ENCODE measurements around the gene LSP1. TPM values are rescaled to one million over a fixed set of nuclear protein-coding genes. Genes with fewer than 3 reads are reported as not detected.

The LSP1 gene
- total RNA-seq, 2 donors from 2014 or later = 6.7 to 11.6 TPM

GRCh38 chr11:1879941-1880720 lies 27.2 kb downstream of the LSP1 start:
- H3K27me3 ChIP-seq (replicated peaks; ENCODE audit: insufficient read depth) = no peaks in the 10 kb centered on the region
- TF ChIP-seq CTCF (IDR thresholded peaks at IDR 0.05) (no peak), POLR2A (IDR thresholded peaks at IDR 0.05) (no peak), POLR2AphosphoS5 (IDR thresholded peaks at IDR 0.05) (no peak)
- H3K4me3 ChIP-seq = no peak overlapping the region
- DNase-seq (ENCODE audit: low spot score) = no peak
- H3K27ac ChIP-seq = no peak overlapping the region
- no peaks in the 10 kb centered on the region for H3K4me1 ChIP-seq (replicated peaks)
- WGBS = 80% methylated on average over 32 of the region's 32 CpGs
- H3K36me3 ChIP-seq = no peaks in the 10 kb centered on the region
- H3K9me3 ChIP-seq = no peaks in the 10 kb centered on the region
- intact Hi-C loops (cut with DNase I) = loop anchor here (5.0 kb wide), 3 partner anchors 37 to 272 kb away; partner anchors contain the start of genes TNNI2 and TNNT3

GRCh38 chr11:1880746-1881441 lies 28.0 kb downstream of the LSP1 start:
- no peak for TF ChIP-seq CTCF (IDR thresholded peaks at IDR 0.05)
- no peak for TF ChIP-seq POLR2A (IDR thresholded peaks at IDR 0.05)
- no peak for TF ChIP-seq POLR2AphosphoS5 (IDR thresholded peaks at IDR 0.05)
- H3K36me3 ChIP-seq = no peaks in the 10 kb centered on the region
- no peaks in the 10 kb centered on the region for H3K4me1 ChIP-seq (replicated peaks)
- DNase-seq (ENCODE audit: low spot score) = no peak
- no peaks in the 10 kb centered on the region for H3K27me3 ChIP-seq (replicated peaks; ENCODE audit: insufficient read depth)
- intact Hi-C loops (cut with DNase I) = loop anchor here (5.0 kb wide), 3 partner anchors 36 to 271 kb away; partner anchors contain the start of genes TNNI2 and TNNT3
- no peaks in the 10 kb centered on the region for H3K9me3 ChIP-seq
- H3K27ac ChIP-seq = no peak overlapping the region
- WGBS = 89% methylated on average over 9 of the region's 9 CpGs
- H3K4me3 ChIP-seq = no peak overlapping the region

DNA sequence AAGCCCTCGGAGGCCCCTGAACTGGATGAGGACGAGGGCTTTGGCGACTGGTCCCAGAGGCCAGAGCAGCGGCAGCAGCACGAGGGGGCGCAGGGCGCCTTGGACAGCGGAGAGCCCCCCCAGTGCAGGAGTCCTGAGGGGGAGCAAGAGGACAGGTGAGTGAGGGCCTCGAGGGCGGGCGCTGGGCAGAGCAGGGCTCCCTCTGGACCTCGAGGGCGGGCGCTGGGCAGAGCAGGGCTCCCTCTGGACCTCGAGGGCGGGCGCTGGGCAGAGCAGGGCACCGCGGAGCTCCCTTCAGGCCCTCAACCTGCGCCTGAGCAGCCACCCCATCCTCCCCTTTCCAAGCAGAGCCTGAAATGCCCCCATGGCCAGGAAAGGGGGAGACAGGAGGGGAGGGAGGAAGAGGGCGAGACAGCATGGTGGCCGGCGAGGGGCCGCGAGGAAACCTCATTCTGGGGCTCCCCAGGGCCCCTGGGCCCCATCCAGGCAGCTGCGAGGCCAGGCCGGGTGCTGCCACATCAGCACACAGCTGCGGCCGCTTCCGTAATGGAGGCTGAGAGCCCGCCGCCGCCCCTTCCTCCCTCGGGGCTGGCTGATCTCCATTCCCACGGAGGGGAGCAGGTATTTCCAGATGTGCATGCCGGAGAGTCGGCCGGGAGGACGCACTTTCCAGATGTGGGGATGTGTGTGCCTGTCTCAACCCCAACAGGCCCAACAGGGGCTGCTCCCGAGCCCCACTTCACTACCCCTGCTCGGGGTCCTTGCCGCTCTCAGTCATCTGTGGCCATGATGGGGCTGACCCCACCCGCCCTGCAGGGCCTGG lies 28.8 kb downstream of the LSP1 start:
- Histone ChIP-seq H3K27ac (no peak overlapping the region), H3K4me3 (no peak overlapping the region), H3K9me3 (no peaks in the 10 kb centered on the region), H3K27me3 (replicated peaks; ENCODE audit: insufficient read depth) (no peaks in the 10 kb centered on the region), H3K36me3 (no peaks in the 10 kb centered on the region), H3K4me1 (replicated peaks) (no peaks in the 10 kb centered on the region)
- TF ChIP-seq POLR2A (IDR thresholded peaks at IDR 0.05) = no peak
- TF ChIP-seq POLR2AphosphoS5 (IDR thresholded peaks at IDR 0.05) = no peak
- TF ChIP-seq CTCF (IDR thresholded peaks at IDR 0.05) = no peak
- 80% methylated on average over 38 of the region's 43 CpGs for WGBS
- intact Hi-C loops (cut with DNase I) = loop anchor here (5.0 kb wide), 3 partner anchors 36 to 271 kb away; partner anchors contain the start of genes TNNI2 and TNNT3
- DNase-seq (ENCODE audit: low spot score) = no peak

- Histone ChIP-seq H3K9me3 (no peaks in the 10 kb centered on the region), H3K4me1 (replicated peaks) (no peaks in the 10 kb centered on the region), H3K27me3 (replicated peaks; ENCODE audit: insufficient read depth) (no peaks in the 10 kb centered on the region), H3K4me3 (no peak overlapping the region), H3K36me3 (no peaks in the 10 kb centered on the region), H3K27ac (no peak overlapping the region)
- intact Hi-C loops (cut with DNase I) = loop anchor here (5.0 kb wide), 3 partner anchors 35 to 270 kb away; partner anchors contain the start of genes TNNI2 and TNNT3
- peak; percentile 63 for DNase-seq (ENCODE audit: low spot score)
- TF ChIP-seq POLR2A (IDR thresholded peaks at IDR 0.05) (no peak), POLR2AphosphoS5 (IDR thresholded peaks at IDR 0.05) (peak; percentile 29), CTCF (IDR thresholded peaks at IDR 0.05) (peak; percentile 77 to 92 (median 89))
- WGBS = 32% methylated on average over 22 of the region's 23 CpGs
Observed at GRCh38 chr11:1882265-1883238, 29.7 kb downstream of the LSP1 start.
